ENCODE results near the gene LRRC7. TPM values are rescaled to one million over a fixed set of nuclear protein-coding genes. Genes with fewer than 3 reads are reported as not detected.

Gene LRRC7
- total and polyA plus RNA-seq, 2 experiments from 2014 or later = 1.2 TPM; not detected in 1

GRCh38 chr1:69845655-69846054 lies 277.9 kb downstream of the LRRC7 start:
- Mint-ChIP-seq H3K9me3 (no peaks in the 10 kb centered on the region), H3K4me1 (peaks cover 3% of the 10 kb centered on the region; the same call in 1 of the 3 replicates), H3K27me3 (ENCODE audit: insufficient read depth, low read depth, poor library complexity) (no peaks in the 10 kb centered on the region), H3K27ac (no peak overlapping the region), H3K4me3 (no peak overlapping the region), H3K36me3 (ENCODE audit: low read depth) (no peaks in the 10 kb centered on the region)
- Histone ChIP-seq H3K9me2 (ENCODE audit: insufficient read depth) (no peaks in the 10 kb centered on the region; the same call in 1 of the 2 replicates), H3F3A (replicated peaks; ENCODE audit: low read depth) (no peaks in the 10 kb centered on the region), H3K79me2 (replicated peaks; ENCODE audit: insufficient read depth) (no peaks in the 10 kb centered on the region), H4K20me1 (replicated peaks; ENCODE audit: insufficient read depth) (no peaks in the 10 kb centered on the region), H3K27me3 (ENCODE audit: insufficient read depth) (no peaks in the 10 kb centered on the region), H3K27ac (ENCODE audit: low read depth) (no peak overlapping the region), H3K36me3 (ENCODE audit: insufficient read depth) (no peaks in the 10 kb centered on the region), H2AFZ (no peak overlapping the region), H3K4me3 (no peak overlapping the region), H3K4me2 (no peak overlapping the region), H3K4me1 (ENCODE audit: insufficient read depth) (peaks cover 5% of the 10 kb centered on the region; the same call in 1 of the 2 replicates)
- ATAC-seq (no peak), DNase-seq (ENCODE audit: low spot score) (no peak)
- TF ChIP-seq ETS1 (IDR thresholded peaks at IDR 0.05) (no peak), REST (IDR thresholded peaks at IDR 0.05; ENCODE audit: unreplicated experiment) (no peak), JUNB (IDR thresholded peaks at IDR 0.05; ENCODE audit: unreplicated experiment) (no peak), ZNF462 (CRISPR knock-in tag; IDR thresholded peaks at IDR 0.05) (no peak)
